Ascending aorta (tissue), 2 donors: Measurements from ENCODE around the gene MAP1LC3B2. TPM values are rescaled to one million over a fixed set of nuclear protein-coding genes. Genes with fewer than 3 reads are reported as not detected.

Source experiments
- DNase-seq, 2 donors: peaks; one replicate each; pipeline ENCODE4 v3.0.0-alpha.2; 2019; ENCODE audit warnings: low spot score in 2 of 2
- H3K27ac ChIP-seq, 2 donors: fragments of 200-600 bp; sonication (generic); one replicate each; pipeline ENCODE4 v1.5.1; 2016 to 2017; ENCODE audit warnings: mild to moderate bottlenecking in 1 of 2
- H3K27me3 ChIP-seq: fragments of 200-600 bp; sonication (generic); one replicate; pipeline ENCODE4 v1.5.1; 2017
- H3K36me3 ChIP-seq, 2 donors: fragments of 200-600 bp; sonication (generic); one replicate each; pipeline ENCODE4 v1.5.1; 2016
- H3K4me1 ChIP-seq, 2 donors: fragments of 200-600 bp; sonication (generic); one replicate each; pipeline ENCODE4 v1.5.1; 2016 to 2017; ENCODE audit warnings: mild to moderate bottlenecking in 1 of 2
- H3K4me3 ChIP-seq, 2 donors: fragments of 200-600 bp; sonication (generic); one replicate each; pipeline ENCODE4 v1.5.1; 2016 to 2017; ENCODE audit warnings: mild to moderate bottlenecking in 1 of 2
- H3K9me3 ChIP-seq, 2 donors: fragments of 200-600 bp; sonication (generic); one replicate each; pipeline ENCODE4 v1.5.1; 2016
- CTCF ChIP-seq, 3 experiments: fragments of 200-600 bp in 2 of 3; fragments of 450-650 bp in 1 of 3; sonication (generic) in 2 of 3; IDR thresholded peaks; one replicate each; pipeline ENCODE4 v1.5.1; 2016 to 2019; ENCODE audit warnings: antibody characterized with exemption in 3 of 3, mild to moderate bottlenecking in 1 of 3, moderate library complexity in 1 of 3
- intact Hi-C: fragments of 100-400 bp; cut with DNase I; formaldehyde crosslinking; loops from one replicate; pipeline ENCODE4 v1.15.1; 2023
- total RNA-seq: library from RNA; depleted of rRNA; stranded (reverse); fragments of >200 nt; gene quantifications from one replicate; pipeline ENCODE4 v1.1.0, GENCODE V29; 2016

The MAP1LC3B2 gene
- total RNA-seq, 1 donor from 2014 or later = not detected

GRCh38 chr12:116587270-116587669 is 28.1 kb downstream of the MAP1LC3B2 start:
- no peak overlapping the region for H3K27ac ChIP-seq
- TF ChIP-seq CTCF (IDR thresholded peaks at IDR 0.05) = no peak
- H3K4me3 ChIP-seq = no peak overlapping the region
- no peaks in the 10 kb centered on the region for H3K9me3 ChIP-seq
- no peaks in the 10 kb centered on the region for H3K36me3 ChIP-seq
- no peaks in the 10 kb centered on the region for H3K27me3 ChIP-seq
- DNase-seq = no peak
- intact Hi-C loops = no loop called here
- peaks cover 0 to 5% of the 10 kb centered on the region in 2 donors for H3K4me1 ChIP-seq

GRCh38 chr12:116588390-116589028 is 29.3 kb downstream of the MAP1LC3B2 start:
- peaks cover 0 to 7% of the 10 kb centered on the region in 2 donors for H3K4me1 ChIP-seq
- H3K27ac ChIP-seq = no peak overlapping the region
- intact Hi-C loops = no loop called here
- DNase-seq = no peak
- no peak for TF ChIP-seq CTCF (IDR thresholded peaks at IDR 0.05)
- H3K27me3 ChIP-seq = no peaks in the 10 kb centered on the region
- no peaks in the 10 kb centered on the region for H3K36me3 ChIP-seq
- no peaks in the 10 kb centered on the region for H3K9me3 ChIP-seq
- H3K4me3 ChIP-seq = no peak overlapping the region

GRCh38 chr12:116589581-116589980 is 30.4 kb downstream of the MAP1LC3B2 start:
- no peak for DNase-seq
- intact Hi-C loops = no loop called here
- TF ChIP-seq CTCF (IDR thresholded peaks at IDR 0.05) = no peak
- Histone ChIP-seq H3K4me3 (no peak overlapping the region), H3K27me3 (no peaks in the 10 kb centered on the region), H3K4me1 (peaks cover 0 to 7% of the 10 kb centered on the region in 2 donors), H3K36me3 (no peaks in the 10 kb centered on the region), H3K9me3 (no peaks in the 10 kb centered on the region), H3K27ac (no peak overlapping the region)

GRCh38 chr12:116590561-116590960 is 31.4 kb downstream of the MAP1LC3B2 start:
- no peak for DNase-seq
- H3K27me3 ChIP-seq = no peaks in the 10 kb centered on the region
- no peaks in the 10 kb centered on the region for H3K9me3 ChIP-seq
- peaks cover 4 to 14% of the 10 kb centered on the region in 2 donors for H3K4me1 ChIP-seq
- no peaks in the 10 kb centered on the region for H3K36me3 ChIP-seq
- no peak for TF ChIP-seq CTCF (IDR thresholded peaks at IDR 0.05)
- H3K4me3 ChIP-seq = no peak overlapping the region
- intact Hi-C loops = no loop called here
- no peak overlapping the region for H3K27ac ChIP-seq

GRCh38 chr12:116591855-116592637 is 32.9 kb downstream of the MAP1LC3B2 start:
- intact Hi-C loops = no loop called here

More at GRCh38 chr12:116591855-116592637, 32.9 kb downstream of the MAP1LC3B2 start:
- H3K27ac ChIP-seq = peak overlapping the region; percentile 9 to 37
- H3K36me3 ChIP-seq = no peaks in the 10 kb centered on the region
- H3K27me3 ChIP-seq = no peaks in the 10 kb centered on the region
- H3K4me3 ChIP-seq = peak overlapping the region in 1 of 2 donors; percentile 16
- no peaks in the 10 kb centered on the region for H3K9me3 ChIP-seq
- peaks cover 4 to 14% of the 10 kb centered on the region in 2 donors for H3K4me1 ChIP-seq
- no peak for DNase-seq
- TF ChIP-seq CTCF (IDR thresholded peaks at IDR 0.05) = no peak
